Smooth muscle cell (in vitro differentiated cells): ENCODE data around the gene TECRL. TPM values are rescaled to one million over a fixed set of nuclear protein-coding genes. Genes with fewer than 3 reads are reported as not detected.

Experiments
- DNase-seq: peaks from one replicate; lab custom pipeline; 2025; ENCODE audit not compliant: unreplicated experiment; lab: John Stamatoyannopoulos, UW
- H2AFZ ChIP-seq: fragments of 200-600 bp; sonication (generic); 2 replicates; pipeline ENCODE4 v1.6.0; 2016; ENCODE audit warnings: antibody characterized with exemption, low read depth, mild to moderate bottlenecking
- H3F3A ChIP-seq: fragments of 200-600 bp; sonication (generic); 2 replicates; pipeline ENCODE4 v1.6.0; 2017; ENCODE audit warnings: antibody characterized with exemption, low read depth
- H3K27ac ChIP-seq: fragments of 200-600 bp; sonication (generic); 2 replicates; pipeline ENCODE4 v1.5.1; 2016; ENCODE audit warnings: low read depth, mild to moderate bottlenecking
- H3K27me3 ChIP-seq: fragments of 200-600 bp; sonication (generic); 2 replicates; pipeline ENCODE4 v1.6.1; 2016; ENCODE audit warnings: low read depth, mild to moderate bottlenecking
- H3K36me3 ChIP-seq: fragments of 200-600 bp; sonication (generic); 2 replicates; pipeline ENCODE4 v1.5.1; 2016; ENCODE audit warnings: low read depth
- H3K4me1 ChIP-seq: fragments of 200-600 bp; sonication (generic); 2 replicates; pipeline ENCODE4 v1.5.1; 2016; ENCODE audit warnings: low read depth
- H3K4me2 ChIP-seq: fragments of 200-600 bp; sonication (generic); 2 replicates; pipeline ENCODE4 v1.6.0; 2016; ENCODE audit warnings: mild to moderate bottlenecking
- H3K4me3 ChIP-seq: fragments of 200-600 bp; sonication (generic); 2 replicates; pipeline ENCODE4 v1.5.1; 2016; ENCODE audit warnings: mild to moderate bottlenecking
- H3K79me2 ChIP-seq: fragments of 200-600 bp; sonication (generic); 2 replicates; pipeline ENCODE4 v1.6.0; 2016; ENCODE audit warnings: low read depth, mild to moderate bottlenecking
- H3K9ac ChIP-seq: fragments of 200-600 bp; sonication (generic); 2 replicates; pipeline ENCODE4 v1.6.0; 2016; ENCODE audit warnings: low read depth
- H3K9me3 ChIP-seq: fragments of 200-600 bp; sonication (generic); replicated peaks from 2 replicates; pipeline ENCODE4 v1.5.1; 2016; ENCODE audit warnings: low read depth
- H4K20me1 ChIP-seq: fragments of 200-600 bp; sonication (generic); 2 replicates; pipeline ENCODE4 v1.6.0; 2016; ENCODE audit warnings: low read depth
- WGBS: methylation state at CpG from one replicate; pipeline ENCODE4 v1.1.7; 2016; ENCODE audit warnings: low lambda C conversion rate; 5-methylcytosine and 5-hydroxymethylcytosine counted together
- polyA plus RNA-seq: library from polyadenylated mRNA; unstranded; fragments of >200 nt; fragmentation: Nextera tagmentation; extraction: Ambion mirVana; gene quantifications from 2 replicates; pipeline ENCODE4 v1.2.1, GENCODE V29; 2016
- total RNA-seq: library from RNA; depleted of rRNA; stranded (reverse); fragments of >200 nt; gene quantifications from 2 replicates; pipeline ENCODE4 v1.2.3, GENCODE V29; 2014
- TF ChIP-seq, protein P1 (sequence below): fragments of 200-600 bp; sonication (generic); IDR thresholded peaks from 2 replicates; pipeline ENCODE4 v1.5.1; 2017; ENCODE audit warnings: borderline replicate concordance, mild to moderate bottlenecking, antibody characterized with exemption; ENCODE audit not compliant: insufficient read depth, poor library complexity, severe bottlenecking

Gene TECRL
- total and polyA plus RNA-seq, 2 experiments from 2014 or later = not detected

- DNase-seq = no peak
- Histone ChIP-seq H3K4me3 (no peak overlapping the region), H3K27ac (no peak overlapping the region), H3F3A (no peaks in the 10 kb centered on the region), H3K4me1 (no peaks in the 10 kb centered on the region), H3K79me2 (no peaks in the 10 kb centered on the region), H4K20me1 (no peaks in the 10 kb centered on the region), H3K27me3 (no peaks in the 10 kb centered on the region), H2AFZ (no peak overlapping the region), H3K9me3 (no peaks in the 10 kb centered on the region), H3K9ac (no peak overlapping the region), H3K36me3 (no peaks in the 10 kb centered on the region), H3K4me2 (no peak overlapping the region)
- 75% methylated on average over 4 of the region's 4 CpGs for WGBS
- TF ChIP-seq, protein P1, sequence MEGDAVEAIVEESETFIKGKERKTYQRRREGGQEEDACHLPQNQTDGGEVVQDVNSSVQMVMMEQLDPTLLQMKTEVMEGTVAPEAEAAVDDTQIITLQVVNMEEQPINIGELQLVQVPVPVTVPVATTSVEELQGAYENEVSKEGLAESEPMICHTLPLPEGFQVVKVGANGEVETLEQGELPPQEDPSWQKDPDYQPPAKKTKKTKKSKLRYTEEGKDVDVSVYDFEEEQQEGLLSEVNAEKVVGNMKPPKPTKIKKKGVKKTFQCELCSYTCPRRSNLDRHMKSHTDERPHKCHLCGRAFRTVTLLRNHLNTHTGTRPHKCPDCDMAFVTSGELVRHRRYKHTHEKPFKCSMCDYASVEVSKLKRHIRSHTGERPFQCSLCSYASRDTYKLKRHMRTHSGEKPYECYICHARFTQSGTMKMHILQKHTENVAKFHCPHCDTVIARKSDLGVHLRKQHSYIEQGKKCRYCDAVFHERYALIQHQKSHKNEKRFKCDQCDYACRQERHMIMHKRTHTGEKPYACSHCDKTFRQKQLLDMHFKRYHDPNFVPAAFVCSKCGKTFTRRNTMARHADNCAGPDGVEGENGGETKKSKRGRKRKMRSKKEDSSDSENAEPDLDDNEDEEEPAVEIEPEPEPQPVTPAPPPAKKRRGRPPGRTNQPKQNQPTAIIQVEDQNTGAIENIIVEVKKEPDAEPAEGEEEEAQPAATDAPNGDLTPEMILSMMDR = no peak
Observed at GRCh38 chr4:64306255-64306565, 103.0 kb downstream of the TECRL start.

DNA sequence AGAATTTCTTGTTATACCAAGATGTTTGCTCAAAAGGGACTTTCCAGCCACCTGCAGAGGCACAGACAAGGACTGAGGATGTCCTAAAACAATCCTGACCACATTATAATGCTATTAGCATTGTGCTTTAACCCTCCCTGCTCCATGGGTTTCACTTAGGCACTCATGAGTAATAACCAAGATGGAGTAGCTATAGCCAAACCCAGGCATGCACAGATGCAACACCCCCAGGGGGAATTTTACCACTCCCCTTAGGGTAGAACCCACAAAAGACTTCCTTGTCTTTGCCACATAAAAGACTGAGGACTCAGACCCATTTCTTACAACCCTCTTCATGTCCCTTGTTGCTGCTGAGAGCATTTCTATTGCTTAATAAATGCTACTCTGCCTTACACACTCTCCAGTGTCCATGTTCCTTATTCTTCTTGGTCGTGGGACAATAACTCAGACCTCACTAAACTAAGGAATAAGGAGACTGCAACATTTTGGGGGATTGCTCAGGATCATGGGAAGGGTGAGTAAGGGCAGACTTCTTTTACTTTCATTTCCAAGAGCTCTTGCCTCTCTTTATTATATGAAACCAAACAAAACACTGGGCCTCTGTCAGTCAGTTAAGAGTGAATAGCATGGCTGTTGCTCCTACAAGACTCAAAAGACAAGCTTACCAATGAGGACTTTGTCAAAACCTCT, 103.5 kb downstream of the TECRL start:
- Histone ChIP-seq H3K27me3 (no peaks in the 10 kb centered on the region), H3K4me2 (no peak overlapping the region), H3F3A (no peaks in the 10 kb centered on the region), H3K9ac (no peak overlapping the region), H2AFZ (no peak overlapping the region), H3K4me3 (no peak overlapping the region), H3K4me1 (no peaks in the 10 kb centered on the region), H3K9me3 (no peaks in the 10 kb centered on the region), H3K79me2 (no peaks in the 10 kb centered on the region), H4K20me1 (no peaks in the 10 kb centered on the region), H3K36me3 (no peaks in the 10 kb centered on the region), H3K27ac (no peak overlapping the region)
- WGBS = 86% methylated on average over 1 of the region's 1 CpG
- TF ChIP-seq, protein P1 = no peak
- no peak for DNase-seq

- 97% methylated on average over 14 of the region's 14 CpGs for WGBS
- DNase-seq = no peak
- no peak overlapping the region for H3K27ac ChIP-seq
- no peaks in the 10 kb centered on the region for H3K36me3 ChIP-seq
- H3K9ac ChIP-seq = no peak overlapping the region
- H3K4me1 ChIP-seq = no peaks in the 10 kb centered on the region
- H3F3A ChIP-seq = no peaks in the 10 kb centered on the region
- H4K20me1 ChIP-seq = no peaks in the 10 kb centered on the region
- no peaks in the 10 kb centered on the region for H3K79me2 ChIP-seq
- TF ChIP-seq, protein P1 = no peak
- H3K4me2 ChIP-seq = no peak overlapping the region
- H3K9me3 ChIP-seq = no peaks in the 10 kb centered on the region
- H3K27me3 ChIP-seq = no peaks in the 10 kb centered on the region
- no peak overlapping the region for H3K4me3 ChIP-seq
- no peak overlapping the region for H2AFZ ChIP-seq
Observed at GRCh38 chr4:64272432-64272831, 136.8 kb downstream of the TECRL start.

- Histone ChIP-seq H3K4me1 (no peaks in the 10 kb centered on the region), H3K9me3 (no peaks in the 10 kb centered on the region), H2AFZ (no peak overlapping the region), H3F3A (no peaks in the 10 kb centered on the region), H3K27me3 (no peaks in the 10 kb centered on the region), H3K4me3 (no peak overlapping the region), H4K20me1 (no peaks in the 10 kb centered on the region), H3K27ac (no peak overlapping the region), H3K4me2 (no peak overlapping the region), H3K79me2 (no peaks in the 10 kb centered on the region), H3K36me3 (no peaks in the 10 kb centered on the region), H3K9ac (no peak overlapping the region)
- DNase-seq = no peak
- WGBS = 94% methylated on average over 9 of the region's 9 CpGs
- TF ChIP-seq, protein P1 = no peak
Observed at GRCh38 chr4:64271601-64272081, 137.6 kb downstream of the TECRL start.
